IMR-90 (cell line): ENCODE results near the gene PGGHG. TPM values are rescaled to one million over a fixed set of nuclear protein-coding genes. Genes with fewer than 3 reads are reported as not detected.

Source experiments
- ATAC-seq: fragments of 200-7000 bp; cut with Tn5 transposase; 2 replicates; pipeline ENCODE4 v1.9.1; 2020; ENCODE audit warnings: low read depth, mild to moderate bottlenecking, moderate library complexity
- BruUV-seq: library from RNA; stranded (reverse); fragments of 400-500 nt; replicated peaks from 2 replicates; lab custom pipeline; 2021; lab: Mats Ljungman, UMichigan
- CTCF ChIA-PET: fragments of 300-600 bp; formaldehyde crosslinking; extraction: SDS; loops from one replicate; lab custom pipeline; 2021; ENCODE audit warnings: antibody characterized with exemption; lab: Yijun Ruan, JAX
- POLR2A ChIA-PET: fragments of 300-600 bp; sonication (Branson Sonifier 250); formaldehyde crosslinking; loops from one replicate; lab custom pipeline; 2022; ENCODE audit warnings: antibody characterized with exemption; ENCODE audit not compliant: unreplicated experiment; lab: Charles Lee
- DNase-seq: peaks from one replicate; pipeline ENCODE4 v3.0.0; 2013
- H2AFZ ChIP-seq: replicated peaks from 2 replicates; pipeline ENCODE3; 2013; ENCODE audit warnings: low read length, mild to moderate bottlenecking; ENCODE audit not compliant: poor library complexity
- H2AK5ac ChIP-seq: 2 replicates; pipeline ENCODE4 v1.6.1; 2013; ENCODE audit warnings: low read depth, low read length, inconsistent platforms
- H2AK9ac ChIP-seq: replicated peaks from 2 replicates; pipeline ENCODE3; 2013; ENCODE audit warnings: mild to moderate bottlenecking, low read depth, low read length, moderate library complexity; ENCODE audit not compliant: poor library complexity
- H2BK120ac ChIP-seq: 2 replicates; pipeline ENCODE4 v1.6.1; 2013; ENCODE audit warnings: low read depth, low read length, inconsistent platforms
- H2BK15ac ChIP-seq: 3 replicates; pipeline ENCODE4 v1.6.1; 2013; ENCODE audit warnings: low read depth, low read length, inconsistent platforms
- H2BK20ac ChIP-seq: 2 replicates; pipeline ENCODE4 v1.6.1; 2013; ENCODE audit warnings: low read depth, mild to moderate bottlenecking, inconsistent platforms, low read length, moderate library complexity
- H2BK5ac ChIP-seq: 2 replicates; pipeline ENCODE4 v1.6.1; 2013; ENCODE audit warnings: mild to moderate bottlenecking, low read depth, low read length, inconsistent platforms; ENCODE audit not compliant: poor library complexity, severe bottlenecking
- H3K14ac ChIP-seq: replicated peaks from 2 replicates; pipeline ENCODE4 v1.6.1; 2013; ENCODE audit warnings: low read depth, low read length, inconsistent platforms
- H3K18ac ChIP-seq: 2 replicates; pipeline ENCODE4 v1.6.1; 2013; ENCODE audit warnings: low read depth, low read length, control low read depth
- H3K23ac ChIP-seq: 2 replicates; pipeline ENCODE4 v1.6.1; 2013; ENCODE audit warnings: low read depth, low read length, inconsistent platforms
- H3K27ac ChIP-seq: 2 replicates; pipeline ENCODE4 v1.5.1; 2013; ENCODE audit warnings: mild to moderate bottlenecking, control low read depth, low read length; ENCODE audit not compliant: insufficient read depth
- H3K27me3 ChIP-seq: 2 replicates; pipeline ENCODE4 v1.6.1; 2013; ENCODE audit warnings: low read length; ENCODE audit not compliant: control insufficient read depth, insufficient read depth
- H3K36me3 ChIP-seq: 2 replicates; pipeline ENCODE4 v1.6.1; 2013; ENCODE audit warnings: low read length, mixed read lengths; ENCODE audit not compliant: control insufficient read depth, insufficient read depth
- H3K4ac ChIP-seq: 2 replicates; pipeline ENCODE4 v1.6.1; 2013; ENCODE audit warnings: low read depth, low read length, inconsistent platforms
- H3K4me1 ChIP-seq: 2 replicates; pipeline ENCODE4 v1.6.1; 2013; ENCODE audit warnings: low read length, mixed read lengths; ENCODE audit not compliant: control insufficient read depth, insufficient read depth
- H3K4me2 ChIP-seq: 2 replicates; pipeline ENCODE4 v1.6.1; 2013; ENCODE audit warnings: low read depth, mild to moderate bottlenecking, control low read depth, low read length, moderate library complexity
- H3K4me3 ChIP-seq: 2 replicates; pipeline ENCODE4 v1.5.1; 2013; ENCODE audit warnings: low read depth, mild to moderate bottlenecking, control low read depth, low read length, moderate library complexity; ENCODE audit not compliant: insufficient read depth
- H3K56ac ChIP-seq: 2 replicates; pipeline ENCODE4 v1.6.1; 2013; ENCODE audit warnings: low read length, inconsistent platforms; ENCODE audit not compliant: insufficient read depth; ENCODE audit errors: extremely low read depth
- H3K79me1 ChIP-seq, 2 experiments: 2 replicates each; pipeline ENCODE4 v1.6.1; 2013; ENCODE audit warnings: low read length in 2 of 2, inconsistent platforms in 1 of 2, low read depth in 1 of 2
- H3K9ac ChIP-seq: 2 replicates; pipeline ENCODE4 v1.6.1; 2013; ENCODE audit warnings: low read depth, low read length, control low read depth
- H3K9me1 ChIP-seq: 2 replicates; pipeline ENCODE4 v1.6.1; 2013; ENCODE audit warnings: low read length, inconsistent platforms; ENCODE audit not compliant: insufficient read depth
- H3K9me3 ChIP-seq: 2 replicates; pipeline ENCODE4 v1.6.1; 2013; ENCODE audit warnings: low read length; ENCODE audit not compliant: control insufficient read depth, insufficient read depth
- H4K20me1 ChIP-seq: 2 replicates; pipeline ENCODE4 v1.6.1; 2013; ENCODE audit warnings: low read length, inconsistent platforms; ENCODE audit not compliant: insufficient read depth
- H4K5ac ChIP-seq: 2 replicates; pipeline ENCODE4 v1.6.1; 2013; ENCODE audit warnings: mild to moderate bottlenecking, low read depth, low read length, control low read depth
- H4K8ac ChIP-seq, 2 experiments: 2 replicates each; pipeline ENCODE4 v1.6.1; 2013; ENCODE audit warnings: low read depth in 2 of 2, low read length in 2 of 2, control low read depth in 1 of 2, inconsistent platforms in 1 of 2
- H4K91ac ChIP-seq: 2 replicates; pipeline ENCODE4 v1.6.1; 2013; ENCODE audit warnings: low read depth, low read length, inconsistent platforms; ENCODE audit not compliant: insufficient read depth
- BHLHE40 ChIP-seq: fragments of 150-350 bp; IDR thresholded peaks from 2 replicates; pipeline ENCODE4 v1.6.1; 2016; ENCODE audit warnings: mild to moderate bottlenecking, low read depth, low read length
- CEBPB ChIP-seq: IDR thresholded peaks from 2 replicates; pipeline ENCODE4 v1.6.1; 2012; ENCODE audit warnings: low read depth, low read length, improper control_type of control experiment
- CHD1 ChIP-seq: IDR thresholded peaks from 2 replicates; pipeline ENCODE4 v1.6.1; 2012; ENCODE audit warnings: low read depth, low read length, improper control_type of control experiment
- ELK1 ChIP-seq: fragments of 150-350 bp; IDR thresholded peaks from 2 replicates; pipeline ENCODE4 v1.6.1; 2016; ENCODE audit warnings: low read depth, mild to moderate bottlenecking, low read length, moderate library complexity, borderline replicate concordance
- FOS ChIP-seq: fragments of 150-350 bp; IDR thresholded peaks from 2 replicates; pipeline ENCODE4 v1.6.1; 2016; ENCODE audit warnings: low read depth, low read length
- MAFK ChIP-seq: IDR thresholded peaks from 2 replicates; pipeline ENCODE4 v1.6.1; 2012; ENCODE audit warnings: low read depth, low read length, improper control_type of control experiment
- MAZ ChIP-seq: IDR thresholded peaks from 2 replicates; pipeline ENCODE4 v1.6.1; 2012; ENCODE audit warnings: low read depth, mild to moderate bottlenecking, low read length, improper control_type of control experiment, moderate library complexity, borderline replicate concordance
- MXI1 ChIP-seq: IDR thresholded peaks from 2 replicates; pipeline ENCODE4 v1.6.1; 2012; ENCODE audit warnings: low read depth, mild to moderate bottlenecking, low read length, moderate library complexity, borderline replicate concordance
- NFE2L2 ChIP-seq: fragments of 150-350 bp; IDR thresholded peaks from 2 replicates; pipeline ENCODE4 v1.6.1; 2016; ENCODE audit warnings: low read depth, mild to moderate bottlenecking, low read length
- POLR2A ChIP-seq: IDR thresholded peaks from 2 replicates; pipeline ENCODE4 v1.6.1; 2012; ENCODE audit warnings: mild to moderate bottlenecking, low read depth, low read length
- RAD21 ChIP-seq: IDR thresholded peaks from 2 replicates; pipeline ENCODE4 v1.6.1; 2012; ENCODE audit warnings: low read length, improper control_type of control experiment
- RCOR1 ChIP-seq: IDR thresholded peaks from 2 replicates; pipeline ENCODE4 v1.6.1; 2012; ENCODE audit warnings: mild to moderate bottlenecking, low read length, improper control_type of control experiment; ENCODE audit not compliant: insufficient replicate concordance
- RFX5 ChIP-seq: IDR thresholded peaks from 2 replicates; pipeline ENCODE4 v1.8.0; 2012; ENCODE audit warnings: low read depth, mild to moderate bottlenecking, low read length, moderate library complexity
- SMC3 ChIP-seq: fragments of 150-350 bp; IDR thresholded peaks from 2 replicates; pipeline ENCODE4 v1.6.1; 2016; ENCODE audit warnings: low read depth, mild to moderate bottlenecking, antibody characterized with exemption, low read length, moderate library complexity
- USF2 ChIP-seq: fragments of 150-350 bp; IDR thresholded peaks from 2 replicates; pipeline ENCODE4 v1.6.1; 2017; ENCODE audit warnings: mild to moderate bottlenecking, antibody characterized with exemption, low read length, low read depth
- WGBS, 2 experiments: methylation state at CpG; one replicate each; pipeline versions ENCODE4 v1.1.5 to v1.1.7; 2013; ENCODE audit warnings: missing lambda C conversion rate in 2 of 2; ENCODE audit not compliant: insufficient read length in 1 of 2; ENCODE audit errors: extremely low coverage in 2 of 2; 5-methylcytosine and 5-hydroxymethylcytosine counted together
- dilution Hi-C: fragments of 300-500 bp; cut with HindIII; formaldehyde crosslinking; loops from one replicate; pipeline ENCODE4 v1.14.3; 2018; ENCODE audit warnings: low sequenced_read_pairs; ENCODE audit not compliant: unreplicated experiment
- in situ Hi-C: fragments of 300-500 bp; cut with MboI; formaldehyde crosslinking; loops from 3 replicates; pipeline ENCODE4 v1.14.3; 2019; ENCODE audit warnings: low sequenced_read_pairs, inconsistent platforms, mixed read lengths
- intact Hi-C: fragments of 100-400 bp; cut with micrococcal nuclease; formaldehyde crosslinking; loops from 2 replicates; pipeline ENCODE4 v1.10.0; 2022
- polyA plus RNA-seq, 3 experiments: library from polyadenylated mRNA; depleted of rRNA; stranded (reverse); fragments of >200 nt; gene quantifications; 2 replicates each; pipeline ENCODE4 v1.2.3, GENCODE V29; 2012; ENCODE audit warnings: low replicate concordance in 1 of 3
- total RNA-seq: library from RNA; depleted of rRNA; stranded (reverse); fragments of >200 nt; gene quantifications from 2 replicates; pipeline ENCODE4 v1.2.3, GENCODE V29; 2012
- TF ChIP-seq, protein P1 (sequence below): conservative IDR thresholded peaks from 2 replicates; pipeline ENCODE4 v1.5.1; 2012; ENCODE audit warnings: mild to moderate bottlenecking, low read depth, low read length, improper control_type of control experiment

The PGGHG gene
- total and polyA plus RNA-seq, 2 of the 4 experiments (the other 2 are of a cell fraction) = 1.8 to 17.0 TPM

GRCh38 chr11:267491-267994, 21.4 kb upstream of the PGGHG start:
- no peaks in the 10 kb centered on the region for H3K36me3 ChIP-seq
- no peak overlapping the region for H4K8ac ChIP-seq
- no peak overlapping the region for H3K9ac ChIP-seq
- H3K79me1 ChIP-seq = no peaks in the 10 kb centered on the region
- H4K5ac ChIP-seq = no peak overlapping the region
- no peak overlapping the region for H2AK9ac ChIP-seq
- WGBS, 2 experiments = 84% methylated on average over 8 of the region's 18 CpGs; no CpG with 5 or more reads in 1 of the 2 experiments
- no peaks in the 10 kb centered on the region for H3K4me1 ChIP-seq
- DNase-seq = no peak
- H3K9me3 ChIP-seq = no peaks in the 10 kb centered on the region
- no peak overlapping the region for H3K4me3 ChIP-seq
- BruUV-seq = no TSS peak
- no peak overlapping the region for H3K4me2 ChIP-seq
- no peak overlapping the region for H3K23ac ChIP-seq
- in situ Hi-C loops (no loop called here), intact Hi-C loops (no loop called here), dilution Hi-C loops (no loop called here)
- H2BK5ac ChIP-seq = no peak overlapping the region
- no peak overlapping the region for H3K18ac ChIP-seq
- H2AK5ac ChIP-seq = no peak overlapping the region
- ChIA-PET CTCF (no interaction called here), POLR2A (no interaction called here)
- H4K91ac ChIP-seq = no peak overlapping the region
- no peaks in the 10 kb centered on the region for H3K9me1 ChIP-seq
- H2BK20ac ChIP-seq = no peak overlapping the region
- H3K4ac ChIP-seq = no peak overlapping the region
- no peak for TF ChIP-seq FOS
- TF ChIP-seq USF2 = no peak
- TF ChIP-seq ELK1 = no peak
- TF ChIP-seq MAFK = no peak
- TF ChIP-seq NFE2L2 = no peak
- no peak for TF ChIP-seq RAD21
- TF ChIP-seq RFX5 = no peak
- no peak for TF ChIP-seq MAZ
- TF ChIP-seq, protein P1, sequence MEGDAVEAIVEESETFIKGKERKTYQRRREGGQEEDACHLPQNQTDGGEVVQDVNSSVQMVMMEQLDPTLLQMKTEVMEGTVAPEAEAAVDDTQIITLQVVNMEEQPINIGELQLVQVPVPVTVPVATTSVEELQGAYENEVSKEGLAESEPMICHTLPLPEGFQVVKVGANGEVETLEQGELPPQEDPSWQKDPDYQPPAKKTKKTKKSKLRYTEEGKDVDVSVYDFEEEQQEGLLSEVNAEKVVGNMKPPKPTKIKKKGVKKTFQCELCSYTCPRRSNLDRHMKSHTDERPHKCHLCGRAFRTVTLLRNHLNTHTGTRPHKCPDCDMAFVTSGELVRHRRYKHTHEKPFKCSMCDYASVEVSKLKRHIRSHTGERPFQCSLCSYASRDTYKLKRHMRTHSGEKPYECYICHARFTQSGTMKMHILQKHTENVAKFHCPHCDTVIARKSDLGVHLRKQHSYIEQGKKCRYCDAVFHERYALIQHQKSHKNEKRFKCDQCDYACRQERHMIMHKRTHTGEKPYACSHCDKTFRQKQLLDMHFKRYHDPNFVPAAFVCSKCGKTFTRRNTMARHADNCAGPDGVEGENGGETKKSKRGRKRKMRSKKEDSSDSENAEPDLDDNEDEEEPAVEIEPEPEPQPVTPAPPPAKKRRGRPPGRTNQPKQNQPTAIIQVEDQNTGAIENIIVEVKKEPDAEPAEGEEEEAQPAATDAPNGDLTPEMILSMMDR = no peak
- no peak for TF ChIP-seq MXI1
- TF ChIP-seq SMC3 = no peak
- TF ChIP-seq CHD1 = no peak
- TF ChIP-seq RCOR1 = no peak
- TF ChIP-seq CEBPB = no peak
- TF ChIP-seq POLR2A = no peak
- no peak for TF ChIP-seq BHLHE40
- no peak overlapping the region for H3K14ac ChIP-seq
- no peak overlapping the region for H2BK15ac ChIP-seq
- no peak overlapping the region for H2AFZ ChIP-seq
- ATAC-seq = no peak
- H4K20me1 ChIP-seq = no peaks in the 10 kb centered on the region
- H3K56ac ChIP-seq = no peak overlapping the region
- H3K27me3 ChIP-seq = peaks cover 24% of the 10 kb centered on the region
- H3K27ac ChIP-seq = no peak overlapping the region
- H2BK120ac ChIP-seq = no peak overlapping the region
